ENCODE data around the gene SLC6A17.
A peak's percentile ranks its signal among the peaks of the same experiment; 100 is the strongest.

The SLC6A17 gene

DNA sequence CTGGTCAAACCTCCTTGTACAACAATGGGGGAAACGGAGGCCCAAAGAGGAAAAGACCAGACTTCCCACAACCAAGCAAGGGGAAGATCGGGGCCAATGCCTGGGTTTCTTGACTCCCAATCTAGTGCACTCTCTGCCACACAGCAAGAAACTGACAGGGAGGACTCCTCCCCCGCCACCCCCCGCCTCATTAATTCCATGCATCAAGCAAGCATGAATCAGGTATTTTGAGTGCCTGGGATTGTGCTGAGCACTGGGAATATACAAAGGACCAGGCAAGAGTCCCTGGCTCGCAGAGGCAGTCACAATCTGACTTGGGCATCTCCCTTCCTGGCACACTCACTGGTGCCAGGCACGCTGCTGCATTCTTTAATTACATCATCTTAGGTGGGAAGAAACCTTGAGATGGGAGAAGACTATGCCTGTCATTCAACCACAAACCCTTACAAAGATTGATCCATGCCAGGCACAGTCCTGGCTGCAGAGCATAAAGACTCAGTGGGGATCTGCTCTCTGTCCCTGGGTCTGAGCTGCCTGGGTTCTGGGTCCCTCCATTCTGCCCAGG lies 55.4 kb downstream of the SLC6A17 start:
- no peak for DNase-seq

DNA sequence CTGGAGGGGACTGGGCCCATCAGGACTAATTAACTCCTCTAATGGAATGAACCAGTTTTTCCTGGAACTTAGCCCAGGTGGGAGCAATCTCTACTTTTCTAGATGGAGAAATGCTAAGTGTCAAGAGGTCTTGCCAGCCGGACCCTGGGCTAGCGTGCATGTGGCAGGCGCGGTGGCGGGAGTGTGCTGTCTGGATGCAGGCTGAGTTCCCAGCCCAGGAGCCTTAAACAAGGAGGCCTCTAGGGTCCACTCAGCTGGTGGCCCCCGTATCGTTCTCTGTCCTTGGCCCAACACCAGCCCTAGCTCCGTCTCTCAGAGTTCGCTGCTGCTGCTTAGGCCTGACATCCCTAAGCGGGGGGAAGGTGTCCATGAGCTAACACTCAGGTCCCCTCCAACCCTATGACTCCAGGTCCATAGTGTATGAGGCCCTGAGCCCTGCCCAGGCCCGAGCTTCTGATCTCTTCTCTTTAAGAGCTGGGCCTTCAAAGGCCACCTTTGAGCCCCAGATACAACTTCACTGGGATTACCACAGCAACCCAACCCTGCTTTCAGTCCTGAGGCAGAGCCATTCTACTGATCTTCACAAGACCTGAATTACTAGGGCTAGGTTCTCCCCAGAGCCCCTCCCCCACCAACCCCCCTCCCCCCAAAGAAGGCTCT lies 56.1 kb downstream of the SLC6A17 start:
- DNase-seq: no peak

DNA sequence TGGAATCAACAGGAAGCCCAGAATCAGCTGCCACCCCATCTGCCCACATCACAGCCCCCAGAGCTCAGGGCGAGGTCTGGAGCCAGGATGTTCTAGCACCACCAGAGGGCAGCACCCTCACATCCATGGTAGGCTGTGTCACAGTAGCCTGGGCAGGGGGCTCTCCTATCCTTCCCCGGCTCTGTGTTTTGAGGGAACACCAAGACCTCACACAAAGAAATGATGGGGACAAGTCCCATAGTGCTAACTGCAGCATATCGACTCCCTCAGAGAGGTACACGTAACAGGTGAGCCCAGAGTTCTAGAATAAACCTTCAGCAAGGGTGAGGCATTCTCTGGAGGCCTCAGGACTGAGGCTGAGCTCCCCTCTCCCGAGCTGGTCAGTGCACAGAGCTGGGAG lies 57.5 kb downstream of the SLC6A17 start:
- peak; percentile 78 for DNase-seq

DNA sequence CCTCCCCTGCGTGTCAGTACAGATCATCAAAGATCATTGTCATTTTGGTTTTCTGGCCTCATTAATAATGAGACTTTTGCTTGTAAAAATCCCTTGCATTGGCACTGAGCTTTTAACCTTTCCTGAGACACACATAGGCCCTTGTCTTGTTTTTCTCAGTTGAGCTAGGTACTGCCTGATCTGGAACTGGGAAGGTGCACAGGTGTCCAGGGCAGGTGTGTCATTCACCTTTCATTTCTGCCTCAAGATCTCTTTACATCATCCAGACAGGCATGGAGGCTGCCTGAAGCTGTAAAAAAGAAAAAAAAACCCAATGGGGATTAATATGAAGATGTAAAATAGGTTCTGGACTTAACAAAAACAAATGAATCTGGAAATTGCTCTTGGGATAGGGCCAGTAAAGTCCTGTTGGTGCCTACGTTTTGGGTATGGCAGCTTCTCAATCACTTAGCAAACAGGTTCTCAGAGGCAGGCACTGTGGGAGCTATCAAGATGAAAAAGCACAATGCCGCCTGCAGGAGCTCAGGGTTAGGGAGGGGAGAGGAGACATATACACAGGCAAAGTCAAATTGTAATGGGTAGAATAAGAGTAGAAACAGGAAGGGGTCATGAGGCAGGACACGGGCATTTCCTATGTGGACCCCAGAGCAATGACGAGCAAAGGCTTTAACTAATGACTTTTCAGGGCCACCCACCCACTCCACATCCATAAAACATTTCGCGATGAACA lies 58.8 kb downstream of the SLC6A17 start:
- DNase-seq: no peak

DNA sequence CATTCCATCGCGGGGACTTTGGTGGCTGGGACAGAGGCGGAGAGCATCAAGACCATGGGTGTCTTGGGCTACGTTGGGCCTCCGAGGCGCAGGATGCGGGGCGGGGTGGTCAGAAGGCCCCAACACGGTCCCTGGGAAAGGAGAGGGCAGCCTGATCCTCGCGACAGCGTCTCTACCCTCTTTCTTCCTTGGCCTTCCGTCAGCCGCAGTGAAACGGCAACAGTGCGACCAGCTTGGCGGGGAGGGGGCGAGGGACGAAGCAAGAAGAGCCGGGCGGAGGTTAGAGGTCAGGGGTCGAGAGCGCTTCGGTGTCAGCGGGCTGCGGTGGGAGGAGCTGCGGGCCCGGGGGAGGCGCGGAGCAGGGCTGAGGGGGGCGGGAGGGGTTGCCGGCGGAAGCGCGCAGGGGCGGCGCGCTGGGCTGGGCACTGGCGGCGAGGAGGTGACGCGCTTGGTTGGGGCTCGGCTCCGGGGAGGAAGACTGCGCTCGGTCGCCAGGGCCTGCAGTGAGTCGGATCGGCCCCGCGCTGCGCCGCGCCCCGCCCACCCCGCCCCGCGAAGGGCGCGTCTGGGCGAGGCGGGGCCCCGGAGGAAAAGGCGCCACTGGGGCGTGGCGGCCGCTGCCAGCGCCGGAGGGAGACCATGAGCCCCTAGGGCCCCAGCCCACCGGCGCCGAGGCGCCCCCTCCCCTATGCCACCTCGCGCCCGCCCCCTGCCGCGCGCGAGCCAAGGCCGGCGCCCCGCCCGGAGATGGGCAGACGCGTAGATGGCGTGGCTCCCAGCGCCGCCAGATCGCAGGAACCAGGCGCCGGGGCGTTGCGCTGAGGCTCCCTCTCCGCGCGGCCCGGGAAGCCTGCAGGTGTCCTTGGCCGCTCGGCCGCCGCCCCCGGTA lies 59.7 kb downstream of the SLC6A17 start, which contains the start of gene KCNC4:
KCNC4 (plus strand) TSS at position 600 of the 889 bp plus-strand sequence. CDS start 1,186 bp downstream, outside the sequence.
- DNase-seq: peak; percentile 82

DNA sequence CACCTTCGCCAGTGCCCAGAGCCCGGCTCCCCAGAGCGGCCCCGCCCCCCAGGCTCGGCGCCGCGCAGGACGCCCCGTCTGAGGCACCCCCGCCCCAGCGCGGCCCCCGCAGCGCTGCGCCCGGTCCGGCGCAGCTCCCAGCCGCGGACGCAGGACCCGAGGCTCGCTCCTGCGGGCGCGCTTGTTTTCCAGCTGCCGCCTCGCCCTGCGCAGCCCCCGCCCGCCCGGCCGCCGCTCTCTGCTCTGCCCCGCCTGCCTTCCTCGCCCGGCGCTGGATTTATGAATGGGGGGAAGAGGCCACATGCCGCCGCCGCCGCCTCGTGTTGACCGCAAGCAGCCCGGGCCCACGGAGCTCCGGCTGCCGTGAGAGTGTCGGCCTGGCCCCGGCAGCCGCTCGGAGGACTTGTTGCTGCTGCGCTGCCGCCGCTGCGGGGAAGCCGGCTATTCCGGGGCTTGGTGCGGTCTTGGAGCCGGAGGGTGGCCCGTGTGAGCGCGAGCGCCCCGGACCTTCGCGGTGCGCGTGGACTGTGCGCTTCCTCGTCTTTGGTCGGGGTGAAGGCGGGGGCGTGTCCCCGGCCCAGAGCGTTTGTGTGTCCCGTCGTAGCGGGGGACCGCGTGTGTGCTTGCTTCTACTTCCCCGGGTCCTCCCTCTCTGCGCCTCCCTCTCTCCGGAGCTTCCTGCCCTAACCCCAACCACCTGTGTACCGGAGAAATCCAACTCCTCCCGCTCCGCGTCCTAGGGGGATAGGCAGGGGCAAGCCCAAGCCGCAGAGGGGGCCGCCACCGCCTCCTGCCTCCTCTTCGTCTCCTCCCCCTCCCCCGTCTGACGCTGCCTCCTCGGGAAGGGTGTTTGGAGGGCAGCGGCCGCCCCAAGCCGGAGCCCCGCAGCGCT lies 60.6 kb downstream of the SLC6A17 start:
- DNase-seq: peak; percentile 39

DNA sequence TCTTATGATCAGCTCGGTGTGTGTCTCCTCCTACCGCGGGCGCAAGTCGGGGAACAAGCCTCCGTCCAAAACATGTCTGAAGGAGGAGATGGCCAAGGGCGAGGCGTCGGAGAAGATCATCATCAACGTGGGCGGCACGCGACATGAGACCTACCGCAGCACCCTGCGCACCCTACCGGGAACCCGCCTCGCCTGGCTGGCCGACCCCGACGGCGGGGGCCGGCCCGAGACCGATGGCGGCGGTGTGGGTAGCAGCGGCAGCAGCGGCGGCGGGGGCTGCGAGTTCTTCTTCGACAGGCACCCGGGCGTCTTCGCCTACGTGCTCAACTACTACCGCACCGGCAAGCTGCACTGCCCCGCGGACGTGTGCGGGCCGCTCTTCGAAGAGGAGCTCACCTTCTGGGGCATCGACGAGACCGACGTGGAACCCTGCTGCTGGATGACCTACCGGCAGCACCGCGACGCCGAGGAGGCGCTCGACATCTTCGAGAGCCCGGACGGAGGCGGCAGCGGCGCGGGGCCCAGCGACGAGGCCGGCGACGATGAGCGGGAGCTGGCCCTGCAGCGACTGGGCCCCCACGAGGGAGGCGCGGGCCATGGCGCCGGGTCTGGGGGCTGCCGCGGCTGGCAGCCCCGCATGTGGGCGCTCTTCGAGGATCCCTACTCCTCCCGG lies 61.3 kb downstream of the SLC6A17 start:
- peak; percentile 31 for DNase-seq

DNA sequence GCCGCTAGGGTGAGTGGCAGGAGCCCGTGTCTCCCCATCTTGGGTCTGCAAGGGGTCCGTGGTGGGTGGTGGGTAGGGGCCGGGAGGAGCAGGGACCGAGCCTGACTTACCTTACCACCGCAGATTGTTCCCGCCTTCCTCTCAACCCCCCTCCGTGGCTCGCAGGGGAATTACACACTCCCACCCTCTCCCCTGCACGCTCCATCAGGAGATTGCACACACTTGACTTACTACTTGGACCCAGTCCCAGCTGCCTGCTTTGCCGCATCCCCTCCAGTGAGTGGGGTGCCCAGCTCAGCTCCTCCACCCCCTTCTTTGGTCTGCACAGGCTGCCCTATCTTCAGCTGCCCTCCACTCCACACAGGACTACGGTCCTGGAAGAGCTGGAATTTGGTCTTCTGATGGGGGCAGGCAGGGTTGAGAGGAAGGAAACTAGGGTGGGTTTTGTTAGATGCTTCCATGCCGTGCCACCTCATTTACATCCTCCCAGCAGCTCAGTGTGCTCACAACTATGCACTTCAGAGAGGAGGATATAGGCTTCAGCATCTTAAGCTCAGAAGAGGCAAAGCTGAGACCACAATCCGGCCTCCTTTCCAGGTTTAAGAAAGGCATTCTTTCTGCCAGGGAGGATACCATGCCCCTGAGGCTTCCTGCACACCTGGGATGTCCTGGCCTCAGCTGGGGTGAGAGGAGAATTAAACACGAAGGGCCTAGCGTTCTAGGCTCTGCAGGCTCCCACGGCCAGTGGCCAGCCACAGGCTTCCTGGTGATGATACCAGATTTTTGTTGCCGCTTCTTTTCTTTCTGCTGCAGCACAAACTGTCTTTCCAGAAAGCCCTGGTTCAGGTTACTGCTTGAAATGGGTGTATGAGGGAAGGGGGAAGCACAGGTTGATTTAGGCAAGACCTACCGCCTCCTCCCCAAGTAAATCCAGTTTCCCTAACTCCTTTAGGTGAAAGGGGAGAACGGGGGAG lies 62.2 kb downstream of the SLC6A17 start:
- DNase-seq: no peak

DNA sequence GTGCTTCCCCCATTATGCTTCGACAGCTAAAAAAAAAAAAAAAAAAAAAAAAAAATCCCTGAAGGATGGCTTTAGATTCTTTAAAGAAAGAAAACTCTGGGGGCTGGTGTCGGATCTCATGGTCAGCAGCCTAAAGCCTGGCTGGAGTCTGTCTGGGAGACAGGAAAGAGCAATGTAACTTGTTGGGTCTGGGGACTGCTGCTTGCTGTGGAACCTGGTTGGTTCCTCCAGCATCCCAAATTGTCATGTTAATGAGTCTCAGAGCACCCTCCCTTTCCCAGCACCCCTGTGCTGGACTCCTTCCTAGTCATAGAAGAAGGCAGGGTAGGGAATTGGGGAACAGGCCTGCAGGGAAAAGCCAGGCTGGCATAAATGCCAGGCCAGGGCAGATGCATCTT lies 62.8 kb downstream of the SLC6A17 start:
- DNase-seq: no peak

DNA sequence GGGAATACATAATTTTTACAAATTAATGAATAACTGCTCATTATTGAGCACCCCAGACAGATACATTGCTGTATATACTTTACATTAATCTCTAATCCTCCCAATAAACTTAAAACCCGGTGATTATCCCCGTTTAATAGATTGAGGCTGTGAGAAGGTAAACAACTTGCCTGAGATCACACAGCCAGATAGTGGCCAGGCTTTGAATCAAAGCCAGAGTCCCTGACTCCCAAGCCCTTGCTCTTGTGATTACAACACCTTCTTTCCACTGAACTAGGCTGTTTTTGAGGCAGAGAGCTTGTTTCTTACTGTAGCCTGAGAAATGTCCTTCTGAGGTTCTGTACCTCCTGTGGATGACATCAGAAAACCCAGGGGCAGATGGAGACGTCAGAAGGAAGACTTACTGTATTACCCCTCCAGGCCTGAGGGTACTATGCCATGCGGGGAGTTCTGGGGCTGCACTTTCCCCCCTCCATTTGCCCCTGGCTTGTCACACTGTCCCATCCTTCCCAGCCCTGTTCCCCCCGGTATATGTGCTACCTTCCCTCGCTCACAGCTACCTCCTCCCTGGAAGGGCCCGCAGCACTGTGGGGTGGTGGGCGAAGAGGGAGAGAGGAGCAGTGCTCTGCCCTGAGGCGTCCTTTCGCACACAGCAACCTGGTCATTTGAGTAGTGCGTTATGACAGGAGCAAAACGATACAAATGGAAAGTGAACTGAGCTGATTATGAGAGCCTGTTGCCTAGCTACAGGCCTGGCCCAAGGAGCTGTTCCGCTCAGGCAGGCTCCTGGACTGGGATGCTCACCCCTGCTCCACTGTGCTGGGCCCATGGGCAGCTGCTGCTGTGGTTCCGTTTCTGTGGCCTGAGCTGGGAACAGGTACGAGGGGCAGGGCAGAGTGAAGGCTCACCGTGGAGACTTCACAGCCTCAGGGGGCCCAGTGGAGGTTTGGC lies 64.4 kb downstream of the SLC6A17 start:
- no peak for DNase-seq

DNA sequence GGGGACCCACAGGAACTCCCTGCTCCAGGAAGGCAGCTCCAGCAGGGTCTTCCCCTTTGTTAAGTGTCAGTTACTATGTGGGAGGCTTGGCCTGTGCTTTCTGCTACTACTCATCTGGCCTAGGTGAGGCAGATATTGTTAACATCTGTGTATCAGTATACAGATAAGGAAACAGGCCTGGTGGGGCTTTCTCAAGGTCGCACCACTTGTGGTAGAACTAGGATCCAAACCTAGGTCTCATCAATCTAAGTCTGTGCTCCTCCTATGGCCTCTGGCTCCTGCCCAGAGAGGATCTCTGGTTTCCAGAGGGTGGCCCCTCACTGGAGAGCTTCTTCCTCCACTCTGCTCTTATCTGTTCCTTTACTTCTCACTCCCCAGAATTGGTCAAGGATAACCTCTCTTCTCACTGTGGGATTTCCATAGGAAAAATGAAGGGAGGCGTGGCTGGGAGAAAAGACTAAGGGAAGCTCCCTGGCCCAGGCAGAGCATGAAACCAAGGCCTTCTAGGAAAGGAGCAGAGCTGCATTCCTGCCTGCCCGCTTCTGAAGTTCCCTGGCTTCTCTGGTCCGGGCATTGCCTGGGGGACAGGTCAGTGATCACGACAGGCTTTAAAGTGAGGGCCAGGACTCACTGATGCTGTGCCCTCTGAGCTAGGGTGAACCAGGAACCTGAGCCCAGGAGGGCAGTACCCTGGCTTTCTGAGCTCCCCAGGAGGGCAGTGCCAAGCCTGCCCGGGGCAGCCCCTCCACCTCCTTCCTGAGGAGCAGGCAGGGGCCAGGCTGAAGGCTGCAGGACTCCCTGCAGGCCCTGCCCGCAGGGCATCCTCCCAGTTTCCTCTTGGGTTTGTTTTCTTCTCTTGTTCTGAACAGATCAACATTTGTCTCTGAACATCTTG lies 65.6 kb downstream of the SLC6A17 start:
- no peak for DNase-seq

DNA sequence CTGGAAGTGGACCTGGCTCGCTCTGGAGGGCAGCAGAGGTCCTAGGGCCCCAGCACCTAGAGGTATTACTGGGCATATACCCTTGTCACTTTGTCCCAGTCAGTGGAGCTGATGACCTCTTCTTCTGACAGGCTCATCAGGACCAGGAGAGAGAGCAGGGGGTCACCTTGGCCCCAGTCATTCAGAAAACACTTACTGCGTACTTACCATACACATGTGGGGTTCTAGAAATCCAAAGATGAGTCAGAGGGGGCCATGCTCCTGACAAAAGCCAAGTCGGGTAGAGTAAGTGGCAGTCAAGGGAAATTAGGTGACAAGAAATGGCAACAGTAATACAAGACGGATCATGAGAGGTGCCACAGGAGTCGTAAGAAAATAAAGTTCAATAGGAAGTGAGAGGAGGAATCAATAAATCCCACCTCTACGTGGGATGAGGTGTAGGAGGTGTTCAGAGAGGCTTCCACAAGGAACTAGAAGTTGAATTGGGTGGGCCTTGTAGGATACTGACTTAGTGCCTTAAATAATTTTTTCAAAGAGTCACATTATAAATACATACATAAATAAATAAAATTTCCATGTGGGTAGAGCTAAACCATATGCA lies 66.7 kb downstream of the SLC6A17 start:
- DNase-seq: no peak

DNA sequence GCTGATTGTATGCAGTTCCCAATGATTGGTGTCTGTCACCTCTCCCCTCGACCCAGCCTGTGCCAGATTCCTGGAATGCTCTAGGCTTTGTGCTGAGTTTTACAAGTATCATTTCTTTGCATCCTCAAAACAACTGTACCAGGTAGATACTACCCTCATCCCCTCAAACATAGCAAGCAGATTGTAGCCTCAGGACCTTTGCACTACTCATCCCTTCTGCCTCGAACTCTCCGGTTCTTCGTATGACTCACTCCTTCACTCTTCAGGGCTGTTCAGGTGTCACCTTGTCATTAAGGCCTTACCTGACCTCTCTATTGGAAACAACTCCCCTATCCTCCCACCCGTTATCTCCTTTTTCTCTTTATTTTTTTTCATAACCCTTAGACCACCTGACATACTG lies 67.8 kb downstream of the SLC6A17 start:
- no peak for DNase-seq

DNA sequence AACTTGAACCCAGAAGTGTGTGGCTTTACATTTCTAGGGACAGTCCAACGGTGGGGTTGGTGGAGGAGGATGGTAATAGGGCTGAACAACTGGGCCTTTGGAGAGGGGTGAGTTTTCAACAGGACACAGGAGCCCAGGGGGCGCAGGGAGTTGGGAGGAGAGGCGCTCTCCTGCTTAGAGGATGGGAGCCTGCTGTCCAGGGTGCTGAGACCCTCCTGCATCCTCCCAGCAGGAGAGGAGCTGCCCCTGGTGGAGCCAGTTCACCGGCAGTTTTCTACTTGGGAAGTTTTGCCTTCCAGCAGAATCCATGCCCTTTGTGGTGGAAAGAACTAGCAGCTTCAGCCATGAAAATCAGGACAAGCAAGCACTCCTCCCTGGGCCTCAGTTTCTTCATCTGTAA lies 68.4 kb downstream of the SLC6A17 start:
- DNase-seq: no peak

DNA sequence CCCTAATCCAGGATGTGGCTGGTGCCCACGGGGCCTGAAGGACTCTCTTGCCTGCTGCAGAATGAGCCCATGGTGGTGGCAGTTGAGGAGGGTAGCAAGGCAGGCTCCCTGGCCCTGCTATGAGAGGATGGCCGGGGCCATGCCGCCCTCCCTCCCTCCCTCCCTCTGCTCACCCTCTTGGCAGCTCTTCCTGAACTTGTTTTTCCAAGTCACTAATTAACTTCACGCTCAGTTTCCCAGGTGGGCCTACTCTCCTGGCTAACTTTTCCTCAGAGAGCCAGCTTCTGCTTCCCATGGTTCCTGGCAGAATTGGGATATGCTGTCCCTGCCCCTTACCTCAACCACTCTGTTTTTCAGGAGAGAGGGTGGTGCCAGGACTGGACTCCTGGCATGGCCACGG lies 70.0 kb downstream of the SLC6A17 start:
- no peak for DNase-seq

DNA sequence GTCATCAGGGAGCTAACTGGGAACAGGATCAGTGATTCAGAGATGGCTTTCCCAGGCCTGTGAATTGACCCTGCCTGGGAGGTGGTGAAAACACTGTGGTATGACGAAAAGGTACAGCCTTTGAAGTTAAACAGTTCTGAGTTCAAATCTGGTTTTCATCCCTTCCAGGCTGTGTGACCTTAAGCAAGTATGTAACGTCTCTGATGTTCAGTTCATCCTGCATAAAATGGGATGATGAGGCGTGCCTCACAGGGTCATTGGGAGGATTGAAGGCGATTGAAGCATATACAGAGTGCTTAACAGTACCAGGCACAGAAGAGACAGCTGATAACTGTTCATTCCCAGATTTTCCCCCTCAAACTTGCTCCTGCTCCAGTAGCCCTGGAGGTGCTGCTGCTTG lies 70.8 kb downstream of the SLC6A17 start:
- no peak for DNase-seq

DNA sequence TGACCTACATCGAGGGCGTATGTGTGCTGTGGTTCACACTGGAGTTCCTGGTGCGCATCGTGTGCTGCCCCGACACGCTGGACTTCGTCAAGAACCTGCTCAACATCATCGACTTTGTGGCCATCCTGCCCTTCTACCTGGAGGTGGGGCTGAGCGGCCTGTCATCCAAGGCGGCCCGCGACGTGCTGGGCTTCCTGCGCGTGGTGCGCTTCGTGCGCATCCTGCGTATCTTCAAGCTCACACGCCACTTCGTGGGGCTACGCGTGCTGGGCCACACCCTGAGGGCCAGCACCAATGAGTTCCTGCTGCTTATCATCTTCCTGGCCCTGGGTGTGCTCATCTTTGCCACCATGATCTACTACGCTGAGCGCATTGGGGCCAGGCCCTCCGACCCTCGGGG lies 72.8 kb downstream of the SLC6A17 start:
- DNase-seq: no peak

DNA sequence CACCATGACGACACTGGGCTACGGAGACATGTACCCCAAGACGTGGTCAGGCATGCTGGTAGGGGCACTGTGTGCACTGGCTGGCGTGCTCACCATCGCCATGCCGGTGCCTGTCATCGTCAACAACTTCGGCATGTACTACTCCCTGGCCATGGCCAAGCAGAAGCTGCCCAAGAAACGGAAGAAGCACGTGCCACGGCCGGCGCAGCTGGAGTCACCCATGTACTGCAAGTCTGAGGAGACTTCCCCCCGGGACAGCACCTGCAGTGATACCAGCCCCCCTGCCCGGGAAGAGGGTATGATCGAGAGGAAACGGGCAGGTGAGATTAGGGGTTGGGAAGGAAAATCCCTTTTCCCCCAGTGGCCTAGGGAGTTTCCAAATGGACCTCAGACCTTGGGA lies 73.3 kb downstream of the SLC6A17 start:
- no peak for DNase-seq

Data from activated T-cell treated with anti-CD3 and anti-CD28 coated beads for 4 hours (primary cell).